Tibial nerve (tissue), 4 donors: Measurements from ENCODE around the gene ZNF575.

Experiments
- EP300 ChIP-seq, 2 donors: sonication (generic); formaldehyde crosslinking; IDR thresholded peaks; one replicate each; pipeline ENCODE4 v1.6.1; 2017; ENCODE audit warnings: antibody characterized with exemption in 2 of 2, mild to moderate bottlenecking in 1 of 2
- POLR2A ChIP-seq, 2 donors: fragments of 450-650 bp; IDR thresholded peaks; one replicate each; pipeline ENCODE4 v1.6.1; 2017; ENCODE audit warnings: antibody characterized with exemption in 2 of 2, mild to moderate bottlenecking in 2 of 2, moderate library complexity in 2 of 2
- TF ChIP-seq, protein P1 (sequence below), 5 experiments: fragments of 200-600 bp in 3 of 5; fragments of 450-650 bp in 2 of 5; sonication (generic) in 3 of 5; IDR thresholded peaks; one replicate each; pipeline ENCODE4 v1.5.1; 2016 to 2019; ENCODE audit warnings: antibody characterized with exemption in 5 of 5, mild to moderate bottlenecking in 3 of 5, moderate library complexity in 2 of 5

- TF ChIP-seq EP300 (IDR thresholded peaks at IDR 0.05) (no peak), POLR2A (IDR thresholded peaks at IDR 0.05) (no peak)
- TF ChIP-seq, protein P1, sequence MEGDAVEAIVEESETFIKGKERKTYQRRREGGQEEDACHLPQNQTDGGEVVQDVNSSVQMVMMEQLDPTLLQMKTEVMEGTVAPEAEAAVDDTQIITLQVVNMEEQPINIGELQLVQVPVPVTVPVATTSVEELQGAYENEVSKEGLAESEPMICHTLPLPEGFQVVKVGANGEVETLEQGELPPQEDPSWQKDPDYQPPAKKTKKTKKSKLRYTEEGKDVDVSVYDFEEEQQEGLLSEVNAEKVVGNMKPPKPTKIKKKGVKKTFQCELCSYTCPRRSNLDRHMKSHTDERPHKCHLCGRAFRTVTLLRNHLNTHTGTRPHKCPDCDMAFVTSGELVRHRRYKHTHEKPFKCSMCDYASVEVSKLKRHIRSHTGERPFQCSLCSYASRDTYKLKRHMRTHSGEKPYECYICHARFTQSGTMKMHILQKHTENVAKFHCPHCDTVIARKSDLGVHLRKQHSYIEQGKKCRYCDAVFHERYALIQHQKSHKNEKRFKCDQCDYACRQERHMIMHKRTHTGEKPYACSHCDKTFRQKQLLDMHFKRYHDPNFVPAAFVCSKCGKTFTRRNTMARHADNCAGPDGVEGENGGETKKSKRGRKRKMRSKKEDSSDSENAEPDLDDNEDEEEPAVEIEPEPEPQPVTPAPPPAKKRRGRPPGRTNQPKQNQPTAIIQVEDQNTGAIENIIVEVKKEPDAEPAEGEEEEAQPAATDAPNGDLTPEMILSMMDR (IDR thresholded peaks at IDR 0.05), result no peak
Observed at GRCh38 chr19:43578787-43579186, 45.8 kb downstream of the ZNF575 start.
